Measurements from ENCODE around the gene FNIP1. TPM values are rescaled to one million over a fixed set of nuclear protein-coding genes. Genes with fewer than 3 reads are reported as not detected.

The FNIP1 gene
- total and polyA plus RNA-seq, 2 of the 8 experiments (the other 6 are each of a cell fraction or from before 2014, with no cell fraction given) = 3.5 to 17.3 TPM

GRCh38 chr5:131790550-131790949, 6.3 kb downstream of the FNIP1 start (continued):
- TF ChIP-seq RNF2 (IDR thresholded peaks at IDR 0.05; ENCODE audit: borderline replicate concordance, low read depth, low read length, missing control alignments, poor library complexity, severe bottlenecking) (no peak), EP300 (IDR thresholded peaks at IDR 0.05; ENCODE audit: borderline replicate concordance in 1 of 2, low read depth in 2 of 2, low read length in 2 of 2) (no peak), SIN3A (conservative IDR thresholded peaks at IDR 0.05 in 1 of 2, IDR thresholded peaks at IDR 0.05 in 1 of 2; ENCODE audit: low read depth in 1 of 2, low read length in 2 of 2) (no peak), POU5F1 (IDR thresholded peaks at IDR 0.05; ENCODE audit: low read depth, low read length) (no peak), SP2 (IDR thresholded peaks at IDR 0.05; ENCODE audit: low read length) (no peak), CHD1 (IDR thresholded peaks at IDR 0.05; ENCODE audit: low read depth, low read length) (no peak)
